HUES6 (cell line): ENCODE measurements around the gene ZBTB9.

Experiments used
- H3K27ac ChIP-seq: 2 replicates; pipeline ENCODE4 v1.7.0; 2013; ENCODE audit warnings: low read depth, mild to moderate bottlenecking, low read length, inconsistent platforms
- H3K27me3 ChIP-seq: 2 replicates; pipeline ENCODE4 v1.6.1; 2013; ENCODE audit warnings: low read length; ENCODE audit not compliant: control insufficient read depth, insufficient read depth
- H3K36me3 ChIP-seq: 2 replicates; pipeline ENCODE4 v1.6.1; 2013; ENCODE audit warnings: low read length; ENCODE audit not compliant: control insufficient read depth, insufficient read depth
- H3K4me1 ChIP-seq: 2 replicates; pipeline ENCODE4 v1.6.1; 2013; ENCODE audit warnings: low read length; ENCODE audit not compliant: control insufficient read depth, insufficient read depth
- H3K4me3 ChIP-seq: 2 replicates; pipeline ENCODE4 v1.5.1; 2013; ENCODE audit warnings: low read depth, low read length
- H3K9ac ChIP-seq: one replicate; pipeline ENCODE4 v1.6.1; 2013; ENCODE audit warnings: mild to moderate bottlenecking, low read length
- H3K9me3 ChIP-seq: 2 replicates; pipeline ENCODE4 v1.6.1; 2013; ENCODE audit warnings: low read depth, low read length; ENCODE audit not compliant: control insufficient read depth, insufficient read depth

ZBTB9 gene

DNA sequence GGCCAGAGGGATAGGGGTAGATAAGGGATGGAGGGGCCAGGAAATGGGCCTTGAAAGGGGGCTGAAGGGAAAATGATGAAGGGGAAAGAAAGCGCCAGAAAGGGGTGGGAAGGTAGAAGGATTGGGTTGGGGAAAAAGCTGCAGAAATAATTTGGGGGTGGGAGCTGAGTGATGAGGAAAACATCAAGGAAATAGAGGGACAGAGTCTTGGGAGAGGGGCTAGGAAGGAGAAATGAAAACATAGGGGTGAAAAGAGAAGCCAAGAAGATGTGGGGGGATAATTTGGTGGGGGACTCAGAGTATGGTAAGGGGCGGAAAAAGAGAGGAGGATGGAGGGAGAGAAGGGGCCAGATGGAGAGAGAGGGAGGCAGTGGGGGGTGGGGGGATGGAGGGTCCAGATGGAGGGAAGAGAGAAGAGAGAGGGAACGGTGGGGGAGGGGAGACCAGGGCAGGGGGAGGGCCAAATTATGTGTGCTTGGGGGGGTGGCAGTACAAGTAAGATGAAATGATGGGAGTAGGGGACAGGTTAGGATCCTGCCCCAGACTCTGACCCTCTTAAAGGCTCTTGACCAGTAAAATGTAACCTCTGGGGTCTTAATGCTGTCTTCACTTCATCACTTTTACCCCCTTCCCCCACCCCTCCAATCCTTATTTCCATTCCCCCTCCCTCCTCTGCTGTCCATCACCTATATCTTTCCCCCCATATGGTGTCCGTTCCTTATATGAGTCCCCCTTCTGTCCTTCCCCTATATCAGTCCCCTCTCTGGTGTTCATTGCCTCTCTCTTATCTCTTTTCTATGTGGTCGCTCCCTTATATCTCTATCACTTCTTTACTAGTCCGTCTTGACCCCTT lies 33.7 kb upstream of the ZBTB9 start:
- H3K9ac ChIP-seq, result peak overlapping the region; percentile 23
- H3K27ac ChIP-seq, result no peak overlapping the region
- no peaks in the 10 kb centered on the region for H3K9me3 ChIP-seq
- peak overlapping the region; percentile 66 for H3K4me3 ChIP-seq
- peaks cover 39% of the 10 kb centered on the region for H3K4me1 ChIP-seq
- no peaks in the 10 kb centered on the region for H3K27me3 ChIP-seq
- peaks cover 34% of the 10 kb centered on the region for H3K36me3 ChIP-seq

DNA sequence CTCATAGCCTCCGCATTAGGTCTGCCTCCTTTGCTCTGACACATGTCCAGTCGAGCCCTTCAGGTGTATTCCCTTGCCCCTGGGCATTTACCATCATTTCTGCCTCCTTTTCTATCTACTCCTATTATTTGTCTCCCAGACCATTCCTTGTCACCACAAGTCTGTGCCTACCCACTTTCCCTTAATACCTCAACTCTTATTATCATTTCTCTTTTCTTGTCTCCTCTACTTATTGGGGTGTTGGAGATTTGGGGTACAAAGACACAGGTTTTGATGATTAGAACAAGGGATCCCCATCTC lies 33.1 kb upstream of the ZBTB9 start:
- peaks cover 28% of the 10 kb centered on the region for H3K36me3 ChIP-seq
- no peaks in the 10 kb centered on the region for H3K9me3 ChIP-seq
- no peaks in the 10 kb centered on the region for H3K27me3 ChIP-seq
- H3K4me1 ChIP-seq, result peaks cover 38% of the 10 kb centered on the region
- peak overlapping the region; percentile 25; the same call in 1 of the 2 replicates for H3K4me3 ChIP-seq
- H3K9ac ChIP-seq, result no peak overlapping the region
- no peak overlapping the region for H3K27ac ChIP-seq

DNA sequence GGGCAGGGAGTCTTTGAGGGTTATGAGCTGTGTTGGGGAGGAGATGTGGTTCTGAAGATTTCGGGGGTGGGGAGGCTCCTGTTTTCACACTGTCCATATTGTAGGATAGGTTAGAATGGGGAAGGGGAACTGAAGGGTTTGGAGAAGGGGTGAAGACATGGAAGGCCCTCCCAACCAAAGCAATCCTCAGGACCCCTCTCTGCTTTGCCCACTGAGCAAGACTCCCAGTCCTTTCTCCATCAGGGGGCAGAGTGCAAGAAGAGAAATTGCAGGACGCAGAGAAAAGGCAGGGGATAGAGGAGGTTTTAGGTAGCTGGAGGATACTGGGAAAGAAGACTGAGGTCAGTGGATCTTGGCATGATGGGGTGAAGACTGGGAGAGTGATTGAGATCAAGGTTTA lies 30.6 kb upstream of the ZBTB9 start:
- no peaks in the 10 kb centered on the region for H3K27me3 ChIP-seq
- H3K9ac ChIP-seq, result no peak overlapping the region
- H3K36me3 ChIP-seq, result peaks cover 23% of the 10 kb centered on the region; the same call in 1 of the 2 replicates
- H3K9me3 ChIP-seq, result no peaks in the 10 kb centered on the region
- H3K27ac ChIP-seq, result no peak overlapping the region
- H3K4me1 ChIP-seq, result peaks cover 38% of the 10 kb centered on the region
- no peak overlapping the region for H3K4me3 ChIP-seq

DNA sequence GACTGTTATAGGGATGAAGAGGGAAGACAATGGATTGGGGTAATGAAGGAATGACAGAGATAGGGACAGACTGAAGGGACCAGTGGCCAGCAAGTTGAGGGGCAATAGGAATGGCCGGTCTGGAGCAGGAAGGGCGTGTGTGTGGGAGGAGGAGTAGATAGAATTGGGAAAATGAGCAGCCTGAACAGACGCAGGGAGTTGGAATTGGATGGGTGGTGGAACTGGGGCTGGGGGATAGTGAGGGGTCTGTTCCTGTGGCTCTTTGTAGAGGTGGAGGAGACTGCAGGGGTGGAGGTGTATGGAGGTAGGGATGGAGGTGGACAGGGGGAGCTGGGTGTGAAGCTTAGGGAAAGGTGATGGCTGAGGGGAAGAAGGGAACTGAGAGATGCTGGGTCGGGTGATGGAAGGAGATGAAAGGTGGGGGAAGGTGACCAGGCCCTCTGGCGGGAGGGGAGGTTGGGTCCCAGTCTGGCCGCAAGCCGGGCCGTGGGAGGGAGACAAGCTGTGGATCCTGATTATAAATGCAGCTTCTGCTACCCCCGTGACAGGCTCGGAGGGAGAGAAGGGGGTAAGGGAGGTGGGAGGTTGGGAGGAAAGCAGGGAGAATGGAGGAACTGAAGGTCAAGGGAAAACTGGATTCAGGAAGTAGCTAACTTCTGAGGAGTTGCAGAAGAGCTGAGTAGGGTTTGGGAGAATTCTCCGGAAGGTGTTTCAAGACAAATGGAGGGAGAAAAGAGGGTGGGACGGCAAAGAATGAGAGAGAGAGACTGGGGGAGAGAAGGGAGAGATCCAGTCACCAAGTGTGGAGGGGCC lies 29.3 kb upstream of the ZBTB9 start:
- H3K27ac ChIP-seq, result peak overlapping the region; percentile 77
- H3K4me3 ChIP-seq, result peak overlapping the region; percentile 68
- peaks cover 40% of the 10 kb centered on the region for H3K4me1 ChIP-seq
- peak overlapping the region; percentile 37 for H3K9ac ChIP-seq
- H3K9me3 ChIP-seq, result no peaks in the 10 kb centered on the region
- no peaks in the 10 kb centered on the region for H3K27me3 ChIP-seq
- H3K36me3 ChIP-seq, result peaks cover 23% of the 10 kb centered on the region; the same call in 1 of the 2 replicates

DNA sequence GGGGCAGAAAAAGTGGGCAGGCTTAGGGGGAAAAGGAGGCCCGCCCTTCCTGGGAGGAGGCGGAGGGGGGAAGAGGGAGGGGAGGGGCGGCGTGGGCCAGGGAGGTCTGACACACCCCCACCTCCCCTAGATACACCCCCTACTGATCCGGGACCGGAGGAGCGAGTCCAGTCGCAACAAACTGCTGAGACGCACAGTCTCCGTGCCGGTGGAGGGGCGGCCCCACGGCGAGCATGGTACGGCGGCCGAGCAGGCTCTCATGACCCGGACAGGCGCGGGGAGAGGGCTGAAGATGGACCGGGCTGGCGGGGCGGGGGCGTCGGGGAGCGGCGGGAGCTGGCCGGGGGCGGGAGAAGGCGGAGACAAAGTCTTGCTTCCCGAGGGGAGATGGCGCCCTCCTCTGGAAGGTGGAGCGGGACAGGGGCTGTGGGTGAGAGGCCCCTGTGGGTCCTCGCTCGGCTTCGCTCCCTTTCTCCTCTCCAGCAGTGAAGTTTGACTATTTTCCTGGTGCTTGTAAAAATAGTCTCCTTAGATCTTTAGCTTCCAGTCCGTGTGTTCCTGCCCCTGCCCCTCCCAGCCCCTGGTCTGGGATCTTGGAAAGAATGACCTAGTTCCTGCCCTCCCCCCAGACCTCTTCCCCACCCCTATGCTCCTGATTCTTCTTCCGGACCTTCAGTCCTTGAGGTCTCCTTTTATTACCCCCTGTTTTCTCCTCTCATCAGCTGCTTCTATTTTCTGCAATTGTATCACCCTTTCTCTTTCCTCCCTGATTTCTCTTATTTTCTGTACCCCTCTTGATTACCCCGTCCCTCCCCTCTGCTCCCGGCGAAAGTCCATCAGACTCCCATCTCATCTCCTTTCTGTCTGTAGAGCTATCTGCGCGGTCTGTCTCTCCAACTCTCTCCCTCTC lies 28.5 kb upstream of the ZBTB9 start:
- Histone ChIP-seq H3K9ac (peak overlapping the region; percentile 55), H3K4me3 (peak overlapping the region; percentile 68), H3K9me3 (no peaks in the 10 kb centered on the region), H3K27me3 (no peaks in the 10 kb centered on the region), H3K36me3 (peaks cover 23% of the 10 kb centered on the region; the same call in 1 of the 2 replicates), H3K4me1 (peaks cover 48% of the 10 kb centered on the region), H3K27ac (peak overlapping the region; percentile 77; the same call in 1 of the 2 replicates)

DNA sequence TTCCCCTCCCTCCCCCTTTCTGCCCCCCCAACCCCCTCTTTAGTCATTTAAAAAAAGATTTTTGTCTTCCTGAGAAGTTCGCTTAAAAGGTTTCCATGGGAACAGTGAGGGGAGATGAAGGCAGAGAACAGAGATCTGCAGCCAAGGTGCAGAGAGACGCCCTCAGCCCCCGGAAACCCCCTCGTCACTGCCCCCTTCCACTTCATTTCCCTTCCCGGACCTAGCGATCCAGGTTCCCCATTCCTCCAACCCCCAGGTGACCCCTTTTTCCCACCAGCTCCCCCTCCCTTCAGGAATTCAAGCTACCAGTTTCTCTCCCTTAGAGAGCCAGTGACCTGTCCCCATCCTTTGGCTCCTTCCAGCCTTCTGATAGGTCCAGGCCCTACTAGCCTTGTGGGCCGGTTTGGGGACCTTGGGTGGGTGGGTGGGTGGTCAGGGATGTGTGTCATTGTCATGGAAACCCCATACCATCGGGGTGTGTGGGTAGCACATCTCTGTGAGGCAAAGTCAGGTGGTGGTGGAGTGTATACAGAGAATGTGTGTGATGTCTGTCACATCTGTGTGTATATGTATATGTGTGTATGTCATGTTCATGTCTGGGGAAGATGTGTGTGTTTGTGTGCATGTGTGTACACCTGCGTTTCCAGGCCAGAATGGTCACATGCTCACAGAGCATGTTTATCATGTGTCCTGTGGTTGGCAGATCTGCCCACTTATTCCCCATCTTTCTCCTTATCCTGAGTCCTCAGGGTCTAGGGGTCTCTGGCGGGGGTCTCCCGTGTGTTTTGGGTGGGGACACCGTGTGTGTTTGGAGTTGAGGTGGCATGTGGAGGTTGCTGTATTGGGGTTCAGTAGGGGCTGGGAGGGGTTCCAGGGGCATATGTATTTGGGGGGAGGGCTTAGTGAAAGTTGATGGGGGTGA lies 27.5 kb upstream of the ZBTB9 start:
- Histone ChIP-seq H3K27ac (no peak overlapping the region), H3K9ac (no peak overlapping the region)

DNA sequence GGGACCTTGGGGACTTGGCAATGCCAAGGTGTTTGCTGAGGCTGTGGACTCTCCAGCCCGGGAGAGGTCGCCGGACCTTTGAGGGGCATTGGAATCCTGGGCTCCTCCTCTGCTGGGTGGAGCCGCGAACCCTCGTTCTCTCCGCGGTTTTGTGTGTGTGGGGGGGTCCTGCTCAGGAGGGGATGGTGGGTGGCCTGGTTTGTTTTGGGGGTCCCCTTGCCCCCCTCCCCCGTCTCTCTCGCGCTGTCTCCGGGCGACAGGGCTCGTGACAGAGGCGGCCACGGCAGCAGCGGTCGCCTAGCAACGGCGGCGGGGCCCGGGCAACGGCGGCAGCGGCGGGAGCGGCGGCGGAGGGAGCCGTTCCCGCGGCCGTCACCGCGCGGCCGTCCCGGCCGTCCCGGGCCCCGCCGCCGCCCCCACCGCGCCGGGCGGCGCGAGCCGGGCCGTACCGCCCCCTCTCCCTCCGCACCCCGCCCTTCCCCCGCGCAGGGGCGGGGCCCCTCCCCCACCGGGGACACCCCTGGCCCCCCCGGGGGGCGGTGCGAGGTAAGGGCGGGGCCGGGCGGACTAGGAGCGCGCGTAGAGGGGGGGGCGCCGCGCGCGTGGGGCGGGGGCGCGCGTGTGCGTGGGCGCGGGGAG lies 26.7 kb upstream of the ZBTB9 start:
- H3K27ac ChIP-seq, result no peak overlapping the region
- peak overlapping the region; percentile 49 for H3K9ac ChIP-seq
- H3K4me1 ChIP-seq, result peaks cover 60% of the 10 kb centered on the region
- no peaks in the 10 kb centered on the region for H3K9me3 ChIP-seq
- no peaks in the 10 kb centered on the region for H3K27me3 ChIP-seq
- peak overlapping the region; percentile 79 for H3K4me3 ChIP-seq
- H3K36me3 ChIP-seq, result peaks cover 23% of the 10 kb centered on the region

More for the DNA sequence above, 27.5 kb upstream of the ZBTB9 start:
- Histone ChIP-seq H3K4me1 (peaks cover 51% of the 10 kb centered on the region), H3K9me3 (no peaks in the 10 kb centered on the region), H3K4me3 (peak overlapping the region; percentile 79), H3K27me3 (no peaks in the 10 kb centered on the region), H3K36me3 (peaks cover 23% of the 10 kb centered on the region; the same call in 1 of the 2 replicates)

DNA sequence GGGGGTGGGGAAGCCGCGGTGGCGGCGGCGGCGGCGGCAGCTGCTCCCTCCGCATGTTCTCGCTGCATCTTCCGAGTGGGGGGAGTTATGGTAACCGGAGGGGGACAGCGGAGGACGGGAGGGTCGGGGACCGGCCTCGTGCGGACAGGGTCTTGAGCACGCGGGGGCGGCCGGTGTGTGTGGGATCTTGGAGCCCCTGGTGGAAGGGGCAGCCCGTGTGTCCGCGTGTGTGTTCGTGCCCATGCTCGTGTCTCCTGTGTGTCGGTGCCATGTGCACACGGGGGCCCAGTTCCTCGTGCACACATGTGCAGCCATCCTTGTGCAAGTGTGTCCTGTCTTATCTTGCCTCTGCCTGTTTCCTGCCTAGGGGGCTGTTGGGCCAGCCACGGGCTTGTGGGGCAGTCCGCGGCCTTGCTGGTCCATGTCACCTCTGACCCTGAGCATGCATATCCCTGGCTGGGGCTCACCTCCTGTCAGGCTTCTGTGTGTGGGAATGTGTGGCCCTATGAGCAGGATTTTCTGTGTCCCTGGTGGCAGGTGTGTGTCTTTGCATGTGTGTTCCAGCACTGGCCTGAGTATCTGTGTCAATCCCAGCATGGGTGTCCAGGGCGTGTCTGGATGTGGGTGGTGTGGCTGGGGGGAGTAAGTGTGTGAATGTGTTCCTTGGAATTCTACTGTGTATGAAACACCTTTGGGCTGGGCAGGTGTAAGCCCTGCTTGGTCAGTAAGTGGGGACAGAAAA lies 26.0 kb upstream of the ZBTB9 start:
- H3K27ac ChIP-seq, result no peak overlapping the region
- H3K4me3 ChIP-seq, result peak overlapping the region; percentile 51
- H3K9me3 ChIP-seq, result no peaks in the 10 kb centered on the region
- peak overlapping the region; percentile 37 for H3K9ac ChIP-seq
- peaks cover 67% of the 10 kb centered on the region for H3K4me1 ChIP-seq
- H3K27me3 ChIP-seq, result no peaks in the 10 kb centered on the region
- peaks cover 17% of the 10 kb centered on the region for H3K36me3 ChIP-seq

DNA sequence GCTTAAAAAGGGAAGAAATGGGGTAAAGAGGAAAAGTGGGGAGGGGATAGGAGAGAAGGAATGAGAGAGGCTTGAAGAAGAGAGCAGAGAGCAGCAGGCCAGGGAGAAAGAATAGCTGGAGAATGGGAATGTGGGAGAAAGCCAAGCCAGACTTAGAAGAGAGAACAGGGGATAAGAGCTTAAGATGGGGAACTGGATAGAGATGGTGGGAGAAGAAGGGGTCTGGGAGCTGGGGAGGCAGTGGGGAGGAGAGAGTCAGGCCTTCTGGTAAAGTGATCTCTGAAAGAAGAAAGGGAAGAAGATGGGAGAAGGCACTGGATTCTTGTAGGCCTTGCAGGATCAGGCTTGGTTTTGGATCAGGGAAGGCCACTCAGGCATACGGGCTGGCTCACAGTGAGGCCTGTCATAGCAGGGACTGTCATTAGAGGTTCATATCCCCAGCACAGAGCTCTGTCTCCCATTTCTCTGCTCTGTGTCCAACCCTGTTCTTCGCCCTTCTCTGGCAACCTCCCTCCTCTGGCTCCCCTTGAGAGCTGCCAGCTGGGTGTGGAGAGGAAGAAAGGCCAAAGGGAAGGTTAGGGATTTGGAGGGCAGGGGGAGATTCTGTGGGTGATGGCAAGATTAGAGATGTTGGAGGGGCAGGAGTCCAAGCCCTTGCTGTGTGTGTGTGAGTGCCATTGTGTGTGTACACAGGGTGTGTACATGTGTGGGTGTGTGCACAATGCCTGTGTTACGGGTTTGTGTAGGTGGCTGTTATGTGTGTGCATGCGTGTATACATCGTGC lies 25.2 kb upstream of the ZBTB9 start:
- Histone ChIP-seq H3K27me3 (no peaks in the 10 kb centered on the region), H3K27ac (no peak overlapping the region), H3K36me3 (peaks cover 9% of the 10 kb centered on the region), H3K9me3 (no peaks in the 10 kb centered on the region), H3K4me1 (peaks cover 73% of the 10 kb centered on the region), H3K4me3 (peak overlapping the region; percentile 51; the same call in 1 of the 2 replicates), H3K9ac (no peak overlapping the region)
